ENCODE results near the gene ESPNL. TPM values are rescaled to one million over a fixed set of nuclear protein-coding genes. Genes with fewer than 3 reads are reported as not detected.
A peak's percentile ranks its signal among the peaks of the same experiment; 100 is the strongest.

ESPNL gene
- total RNA-seq, 1 experiment from 2014 or later = 0.40 TPM

DNA sequence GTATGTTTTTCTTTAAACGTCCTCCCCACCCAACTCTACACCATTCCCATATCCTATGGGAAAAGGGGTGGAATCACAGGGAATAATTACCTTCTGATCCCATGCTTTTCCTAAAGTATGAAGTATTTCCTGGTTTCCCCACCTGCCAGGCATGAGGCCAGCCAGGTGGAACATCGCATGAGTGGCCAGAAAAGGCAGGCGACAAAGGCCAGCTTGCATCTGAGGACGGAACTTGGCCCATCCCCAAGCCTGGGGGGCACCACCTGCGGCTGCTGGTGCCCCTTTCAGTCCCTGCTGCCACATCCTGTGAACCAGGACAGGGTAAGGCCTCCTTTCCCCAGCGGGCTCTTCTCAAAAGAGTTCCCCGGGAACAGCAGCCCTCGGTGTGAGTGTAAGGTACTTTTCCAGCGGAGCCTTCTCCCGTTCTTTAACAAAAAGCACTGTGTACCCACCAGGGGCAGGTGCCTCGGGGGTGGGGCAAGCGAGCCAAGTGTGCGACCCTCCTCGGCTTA is 57.4 kb downstream of the ESPNL start:
- no peak for DNase-seq (ENCODE audit: low read depth)

DNA sequence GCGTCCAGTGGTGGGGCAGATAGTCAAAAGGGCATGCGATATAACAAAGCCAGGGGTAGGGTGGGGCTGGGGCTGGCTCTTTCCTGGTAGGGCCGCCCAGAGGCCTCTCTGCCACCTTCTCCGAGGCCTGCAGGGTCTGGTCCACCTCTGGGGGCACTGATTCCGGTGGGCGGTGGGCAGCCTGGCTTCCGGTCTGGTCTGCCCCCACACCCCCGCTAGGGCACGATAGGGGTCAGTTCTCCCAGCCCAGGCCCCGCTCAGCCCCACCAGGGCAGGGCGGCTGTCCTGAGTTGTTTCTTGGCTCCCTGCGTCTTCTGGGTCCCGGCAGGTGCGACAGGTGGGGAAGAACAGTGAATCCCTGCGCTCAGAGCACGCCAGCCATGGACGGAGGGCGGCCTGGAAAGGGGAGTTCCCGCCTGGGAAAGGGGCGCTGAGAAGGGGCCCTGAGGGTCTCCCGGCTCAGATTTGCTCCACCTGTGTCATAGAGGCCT is 57.9 kb downstream of the ESPNL start:
- no peak for DNase-seq (ENCODE audit: low read depth)

GRCh38 chr2:238158509-238159070 is 58.5 kb downstream of the ESPNL start, which contains the start of gene ERFE:
Gene ERFE, plus strand, starts transcription at chr2:238158970. Its CDS starts 38 bp downstream, at chr2:238159008.
- peak; percentile 68 for DNase-seq (ENCODE audit: low read depth)

DNA sequence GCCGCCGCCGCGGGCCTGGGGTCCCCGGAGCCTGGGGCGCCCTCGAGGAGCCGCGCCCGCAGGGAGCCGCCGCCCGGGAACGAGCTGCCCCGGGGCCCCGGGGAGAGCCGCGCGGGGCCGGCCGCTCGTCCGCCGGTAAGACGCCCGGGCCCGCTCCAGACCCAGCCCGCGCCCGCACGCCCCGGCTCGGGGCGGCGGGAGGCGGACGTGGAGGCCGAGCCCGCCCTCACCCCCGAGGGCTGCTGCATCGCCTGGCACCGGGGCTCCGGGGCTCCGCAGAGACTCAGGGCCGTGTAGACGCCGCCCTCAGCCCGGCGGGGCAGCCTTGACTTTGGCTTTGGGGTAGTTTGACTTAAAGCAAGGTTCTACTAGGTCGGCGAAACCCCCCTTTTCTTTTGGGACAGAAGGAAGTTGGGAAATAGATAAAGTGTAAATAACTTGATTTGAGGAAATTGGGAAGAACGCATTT is 59.0 kb downstream of the ESPNL start:
- DNase-seq (ENCODE audit: low read depth) = peak; percentile 36

GRCh38 chr2:238159661-238160205 is 59.6 kb downstream of the ESPNL start:
- DNase-seq (ENCODE audit: low read depth) = no peak

GRCh38 chr2:238160206-238161129 is 60.3 kb downstream of the ESPNL start:
- no peak for DNase-seq (ENCODE audit: low read depth)

GRCh38 chr2:238161291-238162051 is 61.3 kb downstream of the ESPNL start:
- no peak for DNase-seq (ENCODE audit: low read depth)

DNA sequence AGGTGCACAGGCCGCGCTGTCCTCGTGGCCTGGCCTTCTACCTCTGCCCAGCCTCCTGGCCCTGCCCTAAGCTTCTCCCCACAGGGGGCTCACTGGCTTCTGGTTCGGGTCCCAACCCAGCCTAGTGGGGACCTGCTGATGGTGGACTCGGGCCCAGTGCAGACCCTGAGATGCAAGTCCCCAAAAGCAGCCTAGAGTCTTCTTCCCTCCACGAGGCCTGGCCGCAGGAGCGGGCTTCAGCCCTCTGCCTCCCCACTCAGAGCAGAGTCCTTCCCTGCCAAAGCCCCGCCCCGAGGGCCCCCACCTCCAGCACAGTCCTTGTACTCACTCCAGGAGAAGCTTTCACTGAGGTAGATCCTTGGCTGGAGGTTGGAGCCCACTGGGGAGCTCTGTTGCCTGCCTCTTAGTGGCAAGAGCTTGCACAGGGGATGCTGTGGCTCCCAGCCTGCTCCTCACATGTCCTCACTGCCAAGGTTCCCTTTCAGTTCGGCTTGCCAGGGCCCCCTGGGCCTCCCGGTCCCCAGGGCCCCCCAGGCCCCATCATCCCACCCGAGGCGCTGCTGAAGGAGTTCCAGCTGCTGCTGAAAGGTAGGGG is 62.2 kb downstream of the ESPNL start:
- DNase-seq (ENCODE audit: low read depth) = no peak

DNA sequence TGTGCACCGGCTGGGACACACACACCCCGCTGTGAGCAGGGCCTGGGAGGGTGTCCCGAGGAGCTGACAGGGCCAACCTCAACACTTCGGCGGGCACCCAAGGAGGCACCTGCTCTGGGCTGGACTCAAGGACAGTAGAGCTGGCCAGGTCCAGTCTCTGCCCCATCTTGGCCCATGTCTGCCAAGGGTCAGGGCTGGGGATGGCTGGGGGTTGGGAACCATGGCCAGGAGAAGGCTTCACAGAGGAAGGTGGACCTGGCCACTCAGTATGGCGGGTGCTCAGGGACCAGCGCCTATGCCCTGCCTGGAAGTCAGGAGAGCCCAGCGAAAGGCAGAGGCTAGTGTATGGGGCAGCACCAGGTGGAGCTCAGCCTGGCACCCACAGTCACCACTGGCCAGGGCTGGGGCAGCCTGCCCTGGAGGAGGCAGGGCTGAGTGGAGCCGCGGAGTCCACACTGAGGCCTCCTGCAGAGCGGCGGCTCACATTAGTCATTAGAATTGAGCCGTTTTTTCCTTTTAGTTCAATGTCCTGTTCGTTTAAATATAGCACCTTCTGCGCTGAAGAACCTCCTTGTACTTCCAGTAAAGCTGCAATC is 62.8 kb downstream of the ESPNL start:
- DNase-seq (ENCODE audit: low read depth) = no peak

DNA sequence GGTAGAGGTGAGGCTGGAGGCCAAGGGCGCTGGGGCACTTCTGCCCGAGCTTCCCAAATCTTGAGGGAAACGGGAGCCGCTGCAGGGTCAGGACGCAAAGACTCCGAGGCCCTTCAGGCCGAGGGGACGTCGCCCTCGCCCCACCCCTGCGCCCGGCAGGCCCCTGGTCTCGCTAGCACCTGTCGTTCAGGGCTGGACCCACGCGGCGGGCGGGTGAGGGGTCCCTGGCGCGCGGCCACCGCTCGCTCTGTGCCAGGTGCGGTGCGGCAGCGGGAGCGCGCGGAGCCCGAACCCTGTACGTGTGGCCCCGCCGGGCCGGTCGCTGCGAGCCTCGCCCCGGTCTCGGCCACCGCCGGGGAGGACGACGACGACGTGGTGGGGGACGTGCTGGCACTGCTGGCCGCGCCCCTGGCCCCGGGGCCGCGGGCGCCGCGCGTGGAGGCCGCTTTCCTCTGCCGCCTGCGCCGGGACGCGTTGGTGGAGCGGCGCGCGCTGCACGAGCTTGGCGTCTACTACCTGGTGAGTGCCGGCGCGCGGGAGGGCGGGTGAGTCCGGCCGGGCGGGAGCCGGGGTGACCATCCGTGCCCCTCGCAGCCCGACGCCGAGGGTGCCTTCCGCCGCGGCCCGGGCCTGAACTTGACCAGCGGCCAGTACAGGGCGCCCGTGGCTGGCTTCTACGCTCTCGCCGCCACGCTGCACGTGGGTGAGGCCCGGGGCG is 63.5 kb downstream of the ESPNL start:
- DNase-seq (ENCODE audit: low read depth) = no peak

DNA sequence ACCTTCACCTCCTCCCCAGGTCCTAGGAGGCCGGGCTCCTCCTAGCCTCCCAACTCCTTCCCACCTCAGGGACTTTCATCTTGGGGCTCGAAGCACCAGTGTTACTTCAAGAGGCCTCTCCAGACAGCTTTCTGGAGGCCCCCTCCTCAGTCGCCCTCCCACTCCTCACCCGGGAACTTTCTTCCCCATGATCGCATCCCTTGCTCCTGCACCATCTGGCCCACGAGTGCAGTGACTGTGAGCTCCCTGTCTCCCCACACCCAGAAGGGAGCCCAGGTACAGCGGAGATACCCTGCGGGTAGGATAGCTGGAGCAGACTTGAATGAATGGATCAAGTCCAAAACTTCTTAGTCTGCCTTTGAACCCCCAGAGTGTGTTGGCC is 64.8 kb downstream of the ESPNL start:
- DNase-seq (ENCODE audit: low read depth) = no peak

DNA sequence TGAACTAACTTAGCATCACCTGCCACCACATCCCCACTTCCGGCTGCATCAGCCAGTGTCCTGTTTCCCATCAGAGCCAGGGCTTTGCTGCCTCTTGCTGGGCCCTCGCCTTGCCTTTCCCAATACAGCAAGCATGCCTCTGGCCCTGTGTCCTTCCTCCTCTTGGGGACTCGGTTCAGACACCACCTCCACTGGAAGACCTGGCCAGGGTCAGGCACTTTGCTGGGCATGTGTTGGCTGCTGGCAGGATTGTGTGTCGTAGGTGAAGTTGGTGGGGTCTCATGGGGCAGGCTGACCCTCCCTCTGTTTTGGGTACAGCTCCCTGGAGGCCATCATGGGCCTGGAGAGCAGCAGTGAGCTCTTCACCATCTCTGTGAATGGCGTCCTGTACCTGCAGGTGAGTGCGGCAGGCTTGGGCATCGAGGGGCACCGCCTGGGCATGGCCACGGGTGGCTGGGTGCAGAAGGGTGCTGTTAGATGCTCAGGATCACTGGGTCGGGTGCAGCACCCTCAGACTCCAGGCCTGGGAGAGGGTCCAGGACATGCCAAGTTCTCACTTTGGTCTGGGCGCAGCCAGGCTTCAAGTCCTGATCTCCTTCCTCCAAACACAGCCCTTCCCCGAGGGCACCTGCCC is 65.3 kb downstream of the ESPNL start:
- DNase-seq (ENCODE audit: low read depth) = no peak

GRCh38 chr2:238166391-238167343 is 66.5 kb downstream of the ESPNL start:
- no peak for DNase-seq (ENCODE audit: low read depth)

DNA sequence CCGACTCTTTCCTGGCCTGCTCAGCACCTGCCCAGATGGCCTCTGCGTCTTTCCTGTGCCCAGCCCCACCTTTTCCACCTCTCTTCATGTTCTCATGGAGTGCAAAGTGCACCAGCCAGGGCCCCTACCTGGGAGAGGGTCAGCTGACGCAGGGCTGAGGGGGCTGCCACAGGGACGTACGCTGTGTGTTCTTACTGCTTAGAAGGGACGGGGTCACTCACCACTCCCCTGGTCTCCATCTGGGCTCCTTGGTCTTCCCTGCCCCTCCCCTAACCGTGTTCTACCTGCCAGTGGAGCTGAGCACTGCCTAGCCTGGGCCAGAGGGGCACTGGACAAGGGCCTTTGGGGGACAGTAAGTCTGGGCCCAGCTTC is 67.2 kb downstream of the ESPNL start:
- no peak for DNase-seq (ENCODE audit: low read depth)

DNA sequence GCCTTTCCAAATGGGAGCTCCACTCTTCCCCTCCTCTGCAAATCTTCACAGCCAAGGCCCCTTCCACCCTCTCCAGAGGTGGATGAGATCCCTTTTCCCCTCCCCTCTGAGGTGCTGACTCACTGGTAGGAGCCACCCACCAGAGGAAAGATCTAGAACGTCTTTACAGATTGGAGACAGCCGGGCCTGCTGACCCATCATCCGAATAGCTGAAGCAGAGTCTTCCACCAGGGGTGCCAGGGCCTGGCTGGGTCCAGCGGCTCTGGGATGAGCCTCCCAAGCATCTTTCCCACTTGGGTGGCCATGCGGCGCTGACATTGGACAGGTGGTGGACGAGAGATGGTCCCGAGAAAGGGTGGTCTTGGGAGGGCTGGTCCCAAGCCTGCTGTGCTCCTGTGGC is 67.6 kb downstream of the ESPNL start:
- DNase-seq (ENCODE audit: low read depth) = no peak

DNA sequence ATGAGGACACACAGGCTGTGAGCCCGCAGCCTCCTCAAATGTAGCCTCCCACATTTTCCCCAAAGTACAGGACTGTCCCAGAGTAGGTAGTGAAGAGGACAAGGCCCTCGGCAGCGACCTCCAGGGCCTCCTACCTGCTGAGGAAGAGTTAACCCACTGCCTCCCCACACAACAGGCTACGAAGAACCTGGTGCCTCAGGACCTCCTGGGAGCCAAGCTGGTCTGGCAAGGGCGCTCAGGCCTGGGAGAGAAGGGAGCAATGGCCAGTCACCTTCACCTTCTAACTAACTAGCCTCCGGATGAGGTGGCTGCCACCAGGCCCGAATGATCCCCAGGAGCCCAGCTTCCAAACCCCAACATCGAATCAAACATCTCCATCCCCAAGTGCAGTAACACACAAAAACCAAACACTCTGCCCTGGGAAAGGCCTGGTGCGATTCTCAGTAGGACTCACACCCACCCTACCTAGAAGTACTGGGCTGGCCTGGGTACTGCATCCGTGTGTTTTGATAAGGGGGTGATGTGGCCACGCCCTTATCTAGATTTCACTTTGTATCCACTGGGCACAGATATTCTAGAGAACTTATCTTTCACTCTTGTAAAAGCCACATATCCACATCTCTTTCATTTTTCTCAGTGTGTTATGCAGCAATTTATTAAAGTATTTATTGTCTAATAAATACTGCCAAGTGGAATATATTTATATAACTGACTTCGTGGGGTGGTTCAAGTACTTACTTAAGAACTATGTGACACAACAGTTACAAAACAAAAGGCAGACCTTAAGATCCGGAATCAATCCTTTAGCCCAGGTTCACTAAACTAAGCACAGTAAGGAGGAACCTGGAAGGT is 68.3 kb downstream of the ESPNL start:
- DNase-seq (ENCODE audit: low read depth) = no peak

DNA sequence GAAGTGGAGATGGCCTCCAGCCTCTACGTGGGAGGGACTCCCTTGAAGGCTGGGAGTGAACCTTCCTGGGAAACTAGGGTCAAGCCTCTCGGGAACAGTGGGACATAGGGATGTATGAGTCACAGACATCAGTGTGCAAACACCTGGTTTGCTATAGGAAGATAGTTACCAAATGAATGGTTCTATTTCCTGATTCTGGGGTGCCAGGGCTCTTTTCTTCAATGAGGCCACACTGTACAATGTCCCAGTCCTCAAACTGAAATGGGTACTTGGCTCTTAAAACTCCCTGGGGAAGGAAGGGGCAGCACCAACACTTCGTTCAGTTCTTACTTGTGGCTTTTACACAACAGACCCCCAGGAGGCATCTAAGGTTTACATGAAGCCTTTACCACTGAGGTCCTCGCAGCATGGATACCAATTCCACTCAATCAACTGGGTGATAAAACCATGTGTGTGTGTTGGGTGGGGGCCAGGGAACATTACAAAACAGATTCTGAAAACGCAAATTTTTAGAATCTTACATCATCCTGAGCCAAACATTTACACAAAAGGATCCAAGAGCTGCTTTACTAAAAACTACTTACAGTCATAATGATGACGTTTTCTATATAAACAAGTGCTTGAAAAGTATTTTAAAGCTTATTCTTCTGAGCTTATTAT is 69.0 kb downstream of the ESPNL start:
- peak; percentile 54 for DNase-seq (ENCODE audit: low read depth)

All from Daoy (cell line).